ENCODE results near the gene APOC3.

APOC3 gene

DNA sequence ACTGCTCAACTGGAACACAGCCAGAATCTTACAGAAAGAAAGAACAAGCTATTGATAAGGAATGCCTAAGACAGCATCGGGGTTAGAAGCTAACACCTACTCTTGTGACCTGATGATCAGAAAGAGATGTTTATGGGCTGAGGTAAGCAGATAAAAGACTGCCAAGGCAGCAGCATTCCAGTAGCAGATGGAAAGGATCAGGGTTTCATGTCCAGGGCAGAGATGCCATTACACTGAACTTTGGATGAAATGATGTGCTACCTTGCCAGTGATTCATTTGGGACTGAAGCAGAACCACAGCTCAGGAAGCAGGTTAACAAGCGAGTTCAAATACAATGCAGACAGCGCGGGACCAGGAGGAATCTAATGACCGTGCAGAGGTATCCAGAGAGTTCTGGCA, 34.8 kb downstream of the APOC3 start:
- Mint-ChIP-seq H3K36me3 (ENCODE audit: insufficient read depth) (peaks cover 47% of the 10 kb centered on the region), H3K9me3 (no peaks in the 10 kb centered on the region), H3K4me1 (no peaks in the 10 kb centered on the region), H3K4me3 (no peak overlapping the region), H3K27ac (ENCODE audit: low read depth) (peak overlapping the region; percentile 63), H3K27me3 (no peaks in the 10 kb centered on the region)
- DNase-seq (ENCODE audit: low spot score in 2 of 2) (no peak), ATAC-seq (replicated peaks; ENCODE audit: extremely low read depth, poor library complexity, severe bottlenecking) (no peak)

DNA sequence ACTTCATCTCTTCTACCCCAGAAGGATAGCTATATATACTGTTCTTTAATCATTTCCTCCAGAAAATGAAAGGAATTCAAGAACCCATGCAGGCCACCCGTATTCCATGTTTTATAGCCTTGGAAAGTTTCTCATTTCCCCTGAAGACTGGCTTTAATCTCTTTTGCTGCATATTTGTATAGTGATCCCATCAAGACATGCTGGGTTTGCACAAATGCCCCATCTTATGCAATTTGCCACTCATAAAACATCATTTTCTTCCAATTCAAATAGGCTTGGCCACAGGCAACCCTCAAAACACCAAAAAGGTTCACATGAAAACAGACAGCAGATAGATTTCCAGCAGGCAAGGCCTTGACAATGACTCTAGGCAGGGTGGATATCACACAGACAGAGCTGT, 36.0 kb downstream of the APOC3 start:
- no peaks in the 10 kb centered on the region for H3K9me3 Mint-ChIP-seq
- H3K27ac Mint-ChIP-seq (ENCODE audit: low read depth): no peak overlapping the region
- H3K27me3 Mint-ChIP-seq: no peaks in the 10 kb centered on the region
- peaks cover 4% of the 10 kb centered on the region for H3K4me1 Mint-ChIP-seq
- no peak for DNase-seq (ENCODE audit: low spot score in 2 of 2)
- peaks cover 51% of the 10 kb centered on the region for H3K36me3 Mint-ChIP-seq (ENCODE audit: insufficient read depth)
- no peak for ATAC-seq (replicated peaks; ENCODE audit: extremely low read depth, poor library complexity, severe bottlenecking)
- no peak overlapping the region for H3K4me3 Mint-ChIP-seq

DNA sequence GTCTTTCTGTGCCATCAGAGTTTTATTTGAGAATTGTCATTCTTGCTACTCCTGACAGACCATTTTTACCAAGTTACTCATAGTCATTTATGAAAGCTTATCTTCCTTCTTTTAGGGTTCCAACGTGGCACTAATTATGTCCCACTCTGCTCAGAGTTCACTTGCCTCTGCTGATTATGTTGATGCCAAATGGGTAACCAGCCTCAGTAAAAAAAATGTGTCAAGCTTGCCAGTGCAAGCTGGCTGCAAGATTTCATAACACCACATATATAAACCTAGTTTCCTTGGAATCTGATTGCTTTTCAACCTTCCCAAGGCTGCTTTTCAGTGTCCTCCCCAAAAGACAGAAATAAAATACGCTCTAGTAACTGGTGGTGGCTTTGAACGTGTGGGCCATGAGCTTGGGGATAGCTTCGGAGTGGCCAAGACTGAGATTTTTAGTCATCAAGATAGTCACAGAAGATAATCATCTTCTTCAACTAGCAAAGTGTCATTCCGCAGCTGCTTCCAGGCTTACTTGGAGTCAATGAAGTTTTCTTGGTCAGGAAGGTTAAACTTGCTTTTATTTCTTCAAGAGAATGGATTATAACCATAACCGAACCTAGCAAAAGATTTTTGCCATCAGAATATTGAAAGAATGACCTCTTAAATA, 37.2 kb downstream of the APOC3 start:
- DNase-seq (ENCODE audit: low spot score in 2 of 2): no peak
- H3K9me3 Mint-ChIP-seq: no peaks in the 10 kb centered on the region
- ATAC-seq (replicated peaks; ENCODE audit: extremely low read depth, poor library complexity, severe bottlenecking): no peak
- H3K27ac Mint-ChIP-seq (ENCODE audit: low read depth): no peak overlapping the region
- H3K27me3 Mint-ChIP-seq: no peaks in the 10 kb centered on the region
- peaks cover 13% of the 10 kb centered on the region for H3K4me1 Mint-ChIP-seq
- H3K4me3 Mint-ChIP-seq: no peak overlapping the region
- H3K36me3 Mint-ChIP-seq (ENCODE audit: insufficient read depth): peaks cover 52% of the 10 kb centered on the region

DNA sequence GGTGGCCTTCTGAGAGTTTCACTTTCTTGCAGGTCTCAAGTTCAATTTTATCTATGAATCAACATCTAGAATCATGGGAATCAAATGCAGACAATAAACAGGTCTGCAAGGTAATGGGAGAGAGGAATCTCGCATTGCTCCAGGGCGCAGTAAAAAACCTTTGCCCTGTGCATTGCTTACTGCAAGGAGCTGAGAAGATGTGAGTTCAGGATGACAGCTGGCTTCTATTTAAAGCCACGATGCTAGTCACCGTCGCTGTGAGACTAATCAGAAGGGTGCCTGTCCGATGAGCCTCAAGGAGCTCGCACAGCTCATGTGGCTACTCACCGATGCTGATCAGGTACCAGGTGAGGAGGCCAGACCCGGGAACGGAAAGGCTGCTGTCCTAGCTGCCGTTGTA, 37.9 kb downstream of the APOC3 start:
- Mint-ChIP-seq H3K36me3 (ENCODE audit: insufficient read depth) (peaks cover 56% of the 10 kb centered on the region), H3K4me1 (peaks cover 13% of the 10 kb centered on the region), H3K27me3 (no peaks in the 10 kb centered on the region), H3K9me3 (no peaks in the 10 kb centered on the region), H3K4me3 (no peak overlapping the region), H3K27ac (ENCODE audit: low read depth) (no peak overlapping the region)
- DNase-seq (ENCODE audit: low spot score in 2 of 2): no peak
- ATAC-seq (replicated peaks; ENCODE audit: extremely low read depth, poor library complexity, severe bottlenecking): no peak

DNA sequence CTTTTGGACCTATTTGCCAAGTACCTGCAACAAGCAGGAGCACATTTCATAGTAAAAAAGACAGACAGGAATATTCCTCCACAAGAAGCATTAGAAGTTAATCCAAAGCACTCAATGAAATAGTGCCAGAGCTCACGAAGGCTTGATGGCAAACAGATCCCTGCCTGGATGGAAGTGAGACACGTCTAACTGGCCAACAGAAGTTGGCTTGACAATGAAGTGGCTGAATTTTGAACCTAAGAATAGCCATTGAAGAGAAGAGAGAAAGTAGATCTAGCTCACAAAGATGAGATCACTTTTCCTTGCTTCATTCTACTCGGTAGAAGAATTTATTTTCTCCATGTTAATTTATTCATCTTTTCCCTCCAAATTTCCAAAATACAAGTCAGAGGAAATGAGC, 38.4 kb downstream of the APOC3 start:
- H3K27me3 Mint-ChIP-seq: no peaks in the 10 kb centered on the region
- no peak overlapping the region for H3K4me3 Mint-ChIP-seq
- DNase-seq (ENCODE audit: low spot score in 2 of 2) (no peak), ATAC-seq (replicated peaks; ENCODE audit: extremely low read depth, poor library complexity, severe bottlenecking) (no peak)
- no peak overlapping the region for H3K27ac Mint-ChIP-seq (ENCODE audit: low read depth)
- H3K36me3 Mint-ChIP-seq (ENCODE audit: insufficient read depth): peaks cover 61% of the 10 kb centered on the region
- H3K9me3 Mint-ChIP-seq: no peaks in the 10 kb centered on the region
- H3K4me1 Mint-ChIP-seq: peaks cover 13% of the 10 kb centered on the region

DNA sequence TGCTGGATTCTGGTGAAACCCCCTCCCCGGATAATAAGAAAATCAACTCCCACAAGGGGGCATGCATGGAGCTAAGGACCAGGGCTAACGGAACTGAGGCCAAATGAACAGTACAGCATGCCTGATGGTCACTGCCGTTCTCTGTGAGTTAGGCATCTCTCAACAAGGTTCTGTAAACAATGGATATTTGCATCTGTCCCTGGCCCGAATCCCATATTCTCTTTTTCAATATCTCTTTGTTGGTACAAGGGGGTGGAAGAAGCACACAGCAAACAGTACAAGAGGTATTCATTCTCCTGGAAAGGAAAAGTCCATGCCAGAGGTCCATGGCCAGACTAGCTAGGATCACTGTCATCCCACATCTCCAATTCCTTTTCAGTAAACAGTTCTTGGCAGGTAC, 39.9 kb downstream of the APOC3 start:
- Mint-ChIP-seq H3K36me3 (ENCODE audit: insufficient read depth) (peaks cover 66% of the 10 kb centered on the region), H3K4me3 (no peak overlapping the region), H3K27me3 (no peaks in the 10 kb centered on the region), H3K9me3 (no peaks in the 10 kb centered on the region), H3K4me1 (peaks cover 13% of the 10 kb centered on the region), H3K27ac (ENCODE audit: low read depth) (no peak overlapping the region)
- ATAC-seq (replicated peaks; ENCODE audit: extremely low read depth, poor library complexity, severe bottlenecking) (no peak), DNase-seq (ENCODE audit: low spot score in 2 of 2) (no peak)

DNA sequence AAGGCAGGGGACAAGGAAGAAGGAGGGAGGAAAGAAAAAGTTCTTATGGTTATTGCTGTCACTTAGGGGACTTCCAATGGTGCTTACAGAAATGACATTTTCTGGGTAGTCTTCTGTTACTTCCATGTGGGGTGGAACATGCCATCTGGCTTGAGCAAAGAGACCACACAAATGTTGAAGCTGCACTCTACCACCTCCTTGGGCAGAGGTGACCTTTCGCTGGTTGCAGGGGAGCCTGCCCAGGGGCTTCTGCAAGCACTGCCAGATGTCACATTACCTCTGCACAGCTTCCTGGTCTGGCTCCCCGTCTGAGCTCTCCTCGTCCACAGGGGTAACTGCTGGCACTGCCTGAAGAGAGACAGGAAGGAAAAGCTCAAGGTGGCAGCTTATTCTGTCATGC, 40.3 kb downstream of the APOC3 start:
- H3K4me1 Mint-ChIP-seq: peaks cover 13% of the 10 kb centered on the region
- peaks cover 69% of the 10 kb centered on the region for H3K36me3 Mint-ChIP-seq (ENCODE audit: insufficient read depth)
- H3K9me3 Mint-ChIP-seq: no peaks in the 10 kb centered on the region
- H3K27me3 Mint-ChIP-seq: no peaks in the 10 kb centered on the region
- ATAC-seq (replicated peaks; ENCODE audit: extremely low read depth, poor library complexity, severe bottlenecking) (no peak), DNase-seq (ENCODE audit: low spot score in 2 of 2) (no peak)
- H3K27ac Mint-ChIP-seq (ENCODE audit: low read depth): peak overlapping the region; percentile 80
- no peak overlapping the region for H3K4me3 Mint-ChIP-seq

DNA sequence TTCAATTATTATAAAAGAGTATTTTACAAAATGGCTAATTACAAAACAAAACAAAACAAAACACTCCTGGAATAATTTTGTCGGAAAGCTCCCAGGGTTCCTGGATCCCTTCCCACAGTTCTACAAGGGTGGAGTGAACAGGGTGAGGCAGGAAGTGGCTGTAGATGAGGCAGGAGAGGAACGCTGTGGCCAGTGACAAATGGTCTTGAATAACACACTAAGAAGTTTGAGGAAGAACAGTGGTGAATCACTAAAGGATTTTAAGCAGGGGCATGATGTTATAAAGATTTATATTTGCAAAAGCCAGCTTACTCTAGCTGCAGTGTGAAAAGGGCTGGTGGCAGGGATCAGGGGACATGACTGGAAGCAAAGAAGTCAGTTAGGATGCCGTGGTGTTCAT, 41.5 kb downstream of the APOC3 start:
- no peak for DNase-seq (ENCODE audit: low spot score in 2 of 2)
- no peak for ATAC-seq (replicated peaks; ENCODE audit: extremely low read depth, poor library complexity, severe bottlenecking)
- H3K27ac Mint-ChIP-seq (ENCODE audit: low read depth): peak overlapping the region; percentile 80
- H3K27me3 Mint-ChIP-seq: no peaks in the 10 kb centered on the region
- peaks cover 13% of the 10 kb centered on the region for H3K4me1 Mint-ChIP-seq
- H3K4me3 Mint-ChIP-seq: no peak overlapping the region
- peaks cover 69% of the 10 kb centered on the region for H3K36me3 Mint-ChIP-seq (ENCODE audit: insufficient read depth)
- H3K9me3 Mint-ChIP-seq: no peaks in the 10 kb centered on the region

DNA sequence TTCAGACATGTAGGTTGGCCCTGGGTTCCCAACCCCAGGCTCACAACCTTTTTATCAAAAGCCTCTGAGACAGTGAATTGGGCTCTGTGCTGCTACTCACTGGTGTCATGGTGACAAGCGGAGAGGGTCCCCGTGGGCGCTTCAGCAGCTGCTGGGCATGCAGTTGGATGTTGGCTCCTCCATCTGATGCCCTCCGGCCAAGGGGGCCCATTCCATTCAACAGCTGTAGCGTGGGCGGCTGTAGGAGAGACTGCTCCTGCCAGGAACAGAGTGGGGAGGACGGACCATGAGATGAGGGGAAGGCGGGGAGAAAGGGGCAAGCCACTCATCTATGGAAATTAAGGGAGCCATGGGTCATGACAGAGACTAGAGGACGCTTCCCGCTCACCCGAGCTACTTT, 43.7 kb downstream of the APOC3 start:
- peaks cover 58% of the 10 kb centered on the region for H3K36me3 Mint-ChIP-seq (ENCODE audit: insufficient read depth)
- H3K4me1 Mint-ChIP-seq: peaks cover 20% of the 10 kb centered on the region
- no peaks in the 10 kb centered on the region for H3K27me3 Mint-ChIP-seq
- H3K9me3 Mint-ChIP-seq: no peaks in the 10 kb centered on the region
- DNase-seq (ENCODE audit: low spot score in 2 of 2) (no peak), ATAC-seq (replicated peaks; ENCODE audit: extremely low read depth, poor library complexity, severe bottlenecking) (no peak)
- H3K27ac Mint-ChIP-seq (ENCODE audit: low read depth): no peak overlapping the region
- H3K4me3 Mint-ChIP-seq: no peak overlapping the region

DNA sequence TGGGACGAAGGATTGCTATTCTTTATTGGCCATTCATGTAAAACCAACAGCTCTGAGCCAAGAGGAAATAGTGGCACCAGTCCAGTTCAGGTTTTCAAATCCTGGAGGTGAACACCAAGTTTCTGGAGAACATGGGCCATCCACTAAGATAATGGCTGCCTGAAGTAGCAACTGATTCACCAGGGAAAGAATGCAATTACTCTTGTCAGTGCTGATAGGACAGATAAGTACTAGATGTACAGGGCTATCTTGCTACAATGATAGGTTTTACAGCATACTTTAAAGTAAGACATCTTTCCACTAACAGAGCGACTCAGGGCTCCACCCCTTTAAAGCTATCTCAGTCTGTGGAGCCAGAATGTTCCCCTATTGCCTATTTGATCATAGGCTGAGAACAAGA, 44.5 kb downstream of the APOC3 start:
- H3K9me3 Mint-ChIP-seq: no peaks in the 10 kb centered on the region
- H3K36me3 Mint-ChIP-seq (ENCODE audit: insufficient read depth): peaks cover 52% of the 10 kb centered on the region
- no peak overlapping the region for H3K4me3 Mint-ChIP-seq
- peaks cover 20% of the 10 kb centered on the region for H3K4me1 Mint-ChIP-seq
- ATAC-seq (replicated peaks; ENCODE audit: extremely low read depth, poor library complexity, severe bottlenecking) (no peak), DNase-seq (ENCODE audit: low spot score in 2 of 2) (no peak)
- H3K27ac Mint-ChIP-seq (ENCODE audit: low read depth): no peak overlapping the region
- no peaks in the 10 kb centered on the region for H3K27me3 Mint-ChIP-seq

DNA sequence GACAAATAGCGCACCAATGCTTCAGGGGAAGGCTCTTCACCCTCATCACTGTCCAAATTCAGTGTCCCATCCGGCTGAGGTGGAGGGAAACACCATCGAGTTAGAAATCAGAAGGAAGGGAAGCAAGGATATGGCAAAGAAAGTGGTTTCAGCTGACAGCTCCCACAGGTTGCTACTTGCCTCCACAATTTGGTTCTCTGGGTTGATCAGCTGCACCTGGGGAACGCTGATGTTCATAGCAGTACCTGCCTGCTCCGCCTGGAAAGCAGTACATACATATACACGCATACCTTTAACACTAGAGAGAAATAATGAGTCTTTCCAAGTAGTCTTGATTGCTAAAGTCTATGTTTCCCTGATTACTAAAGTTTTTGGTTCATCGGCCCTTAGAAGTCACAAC, 45.5 kb downstream of the APOC3 start:
- Mint-ChIP-seq H3K27me3 (no peaks in the 10 kb centered on the region), H3K4me3 (no peak overlapping the region), H3K4me1 (peaks cover 25% of the 10 kb centered on the region), H3K36me3 (ENCODE audit: insufficient read depth) (peaks cover 49% of the 10 kb centered on the region), H3K27ac (ENCODE audit: low read depth) (no peak overlapping the region), H3K9me3 (no peaks in the 10 kb centered on the region)
- DNase-seq (ENCODE audit: low spot score in 2 of 2) (no peak), ATAC-seq (replicated peaks; ENCODE audit: extremely low read depth, poor library complexity, severe bottlenecking) (no peak)

DNA sequence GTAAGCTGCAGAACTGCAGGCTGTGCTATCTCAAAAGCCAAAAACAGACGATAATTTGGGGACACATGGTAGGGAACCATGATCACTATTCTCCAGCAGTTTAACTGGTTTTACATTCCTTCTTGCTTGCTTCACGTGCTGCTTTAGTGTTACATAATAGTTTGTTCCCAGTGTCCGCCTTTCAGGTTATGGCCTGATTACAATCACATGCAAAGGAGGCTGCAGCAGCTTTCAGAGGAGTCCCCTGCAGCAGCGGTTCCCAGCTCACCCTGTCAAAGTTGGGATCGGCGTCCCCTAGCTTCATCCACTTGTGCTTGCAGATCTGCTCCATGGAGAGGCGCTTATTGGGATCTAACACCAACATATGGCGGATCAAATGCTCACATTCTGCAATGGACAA, 46.9 kb downstream of the APOC3 start:
- DNase-seq (ENCODE audit: low spot score in 2 of 2): no peak
- Mint-ChIP-seq H3K36me3 (ENCODE audit: insufficient read depth) (peaks cover 42% of the 10 kb centered on the region), H3K4me1 (peaks cover 17% of the 10 kb centered on the region), H3K9me3 (no peaks in the 10 kb centered on the region), H3K4me3 (no peak overlapping the region), H3K27ac (ENCODE audit: low read depth) (no peak overlapping the region), H3K27me3 (no peaks in the 10 kb centered on the region)
- ATAC-seq (replicated peaks; ENCODE audit: extremely low read depth, poor library complexity, severe bottlenecking): no peak

DNA sequence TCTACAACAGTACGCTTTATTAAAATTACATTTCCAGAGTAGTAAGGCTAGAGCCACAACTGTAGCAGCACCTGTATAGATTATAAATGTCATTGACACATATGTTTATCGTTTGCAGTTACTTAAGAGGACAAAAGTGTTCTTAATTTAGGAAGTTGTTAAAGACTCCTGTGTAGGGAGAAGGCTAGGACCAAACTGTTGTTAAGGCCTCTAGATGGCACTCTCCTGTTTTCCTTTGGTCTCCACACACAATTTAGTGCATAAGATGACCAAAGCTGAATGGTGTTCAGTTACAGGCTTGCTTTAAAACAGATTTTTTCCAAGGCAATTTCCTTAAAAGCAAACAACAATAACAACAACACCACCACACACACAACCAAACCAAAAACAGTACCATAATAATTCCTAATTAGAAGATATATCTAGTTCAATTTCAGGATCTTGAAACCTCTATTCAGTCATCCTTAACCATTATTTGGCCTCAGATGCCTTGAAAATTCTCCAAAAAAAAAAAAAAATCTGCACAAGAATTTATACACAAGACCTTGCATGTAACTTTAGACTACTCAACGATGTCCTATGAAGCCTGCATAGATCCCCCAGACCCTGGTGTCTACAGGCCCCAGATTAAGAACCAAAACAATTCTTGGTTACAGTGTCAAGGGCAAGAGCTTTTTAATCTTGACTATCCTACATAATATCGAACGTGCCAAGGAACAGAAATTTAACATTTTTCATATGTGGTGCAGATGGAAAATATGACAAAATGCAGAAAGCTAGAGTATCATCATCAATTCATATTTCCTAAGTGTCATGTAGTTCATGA, 50.3 kb downstream of the APOC3 start:
- peaks cover 16% of the 10 kb centered on the region for H3K4me1 Mint-ChIP-seq
- peak overlapping the region; percentile 61 for H3K27ac Mint-ChIP-seq (ENCODE audit: low read depth)
- ATAC-seq (replicated peaks; ENCODE audit: extremely low read depth, poor library complexity, severe bottlenecking) (no peak), DNase-seq (ENCODE audit: low spot score in 2 of 2) (peak in 1 of 2 donors; percentile 19)
- peaks cover 18% of the 10 kb centered on the region for H3K36me3 Mint-ChIP-seq (ENCODE audit: insufficient read depth)
- no peaks in the 10 kb centered on the region for H3K27me3 Mint-ChIP-seq
- H3K9me3 Mint-ChIP-seq: no peaks in the 10 kb centered on the region
- no peak overlapping the region for H3K4me3 Mint-ChIP-seq
